ENCODE results near the gene DOP1B. TPM values are rescaled to one million over a fixed set of nuclear protein-coding genes. Genes with fewer than 3 reads are reported as not detected.

DOP1B gene
- total RNA-seq, 5 donors from 2014 or later (not counting 1 experiment from before 2014, with no cell fraction given): 18.4 to 26.3 (median 23.1) TPM

DNA sequence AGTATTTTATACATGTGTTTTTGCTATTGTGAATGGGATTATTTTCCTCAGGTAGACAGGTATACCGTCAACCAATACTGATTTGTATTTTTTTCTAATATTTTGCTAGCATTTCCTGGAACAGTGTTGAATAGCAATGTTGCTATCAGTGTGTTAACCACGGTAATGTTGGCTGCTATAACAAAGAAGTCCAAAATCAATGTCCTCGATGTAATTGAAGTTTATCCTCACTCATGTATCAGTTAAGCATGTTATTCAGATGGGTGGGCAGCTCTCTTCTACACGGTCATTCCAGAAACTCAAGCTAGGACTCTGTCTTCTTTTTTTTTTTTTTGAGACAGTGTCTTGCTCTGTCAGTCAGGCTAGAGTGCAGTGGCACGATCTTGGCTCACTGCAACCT is 24.3 kb downstream of the DOP1B start:
- H3K36me3 Mint-ChIP-seq: peaks cover 19% of the 10 kb centered on the region
- H3K27ac Mint-ChIP-seq: no peak overlapping the region
- H3K27ac ChIP-seq (ENCODE audit: low read length): no peak overlapping the region
- H3K27me3 ChIP-seq (replicated peaks in 1 of 2; ENCODE audit: control insufficient read depth in 2 of 2, extremely low read depth in 1 of 2, insufficient read depth in 2 of 2, low read length in 1 of 2): no peaks in the 10 kb centered on the region
- DNase-seq: no peak
- 100% methylated on average over 1 of the region's 5 CpGs for WGBS (ENCODE audit: insufficient coverage)
- no peak for ATAC-seq (replicated peaks in 1 of 4)
- no peaks in the 10 kb centered on the region for H3K9me3 ChIP-seq
- ChIA-PET POLR2A (no interaction called here), CTCF (no interaction called here)
- H3K27me3 Mint-ChIP-seq: no peaks in the 10 kb centered on the region
- H3K4me1 ChIP-seq (ENCODE audit: control insufficient read depth in 1 of 2, extremely low read depth in 1 of 2, insufficient read depth in 2 of 2, low read length in 2 of 2): peaks cover 6 to 8% of the 10 kb centered on the region in 2 experiments
- H3K36me3 ChIP-seq (ENCODE audit: control insufficient read depth in 2 of 2, extremely low read depth in 1 of 2, insufficient read depth in 1 of 2, low read length in 1 of 2): peaks cover 0 to 3% of the 10 kb centered on the region in 2 donors
- H3K4me1 Mint-ChIP-seq: peaks cover under 1 to 10% (median 2%) of the 10 kb centered on the region in 3 donors
- no peak overlapping the region for H3K4me3 ChIP-seq (ENCODE audit: control insufficient read depth in 1 of 2, extremely low read depth in 1 of 2, low read length in 1 of 2)
- no peak overlapping the region for H3K4me3 Mint-ChIP-seq
- H3K9me3 Mint-ChIP-seq: no peaks in the 10 kb centered on the region

DNA sequence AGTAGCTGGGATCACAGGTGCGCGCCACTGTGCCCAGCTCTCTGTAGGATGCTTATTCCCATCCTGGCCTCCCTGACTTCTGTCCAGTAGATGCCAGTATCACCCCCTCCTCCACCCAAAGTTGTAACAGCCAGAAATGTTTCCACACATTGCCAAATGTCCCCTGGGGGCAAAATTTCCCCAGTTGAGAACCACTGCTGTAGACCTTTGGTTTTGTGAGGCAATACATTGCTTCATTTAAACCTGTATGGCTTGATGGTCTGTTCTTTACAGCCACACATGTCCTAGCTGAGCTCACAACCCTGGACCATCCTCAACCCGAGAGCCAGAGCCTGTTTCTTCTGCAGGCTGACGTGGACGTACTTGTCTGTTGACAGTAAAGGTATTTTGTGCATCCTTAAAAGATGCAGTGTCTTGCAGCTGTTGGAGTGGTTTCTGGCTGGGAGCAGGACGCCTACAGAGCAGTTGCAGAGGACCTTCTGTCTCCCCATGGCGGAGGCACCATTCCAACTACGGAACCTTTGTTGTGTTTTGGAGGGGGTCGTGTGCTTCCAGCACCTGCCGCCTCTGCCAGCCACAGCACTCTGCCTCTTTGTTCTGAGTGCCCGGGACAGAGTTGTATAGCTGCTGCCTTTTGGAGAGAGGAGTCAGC is 26.6 kb downstream of the DOP1B start:
- H3K27me3 ChIP-seq (replicated peaks in 1 of 2; ENCODE audit: control insufficient read depth in 2 of 2, extremely low read depth in 1 of 2, insufficient read depth in 2 of 2, low read length in 1 of 2): no peaks in the 10 kb centered on the region
- Mint-ChIP-seq H3K4me1 (peaks cover 0 to 7% (median 2%) of the 10 kb centered on the region in 3 donors), H3K27ac (no peak overlapping the region), H3K36me3 (peaks cover 30% of the 10 kb centered on the region), H3K27me3 (no peaks in the 10 kb centered on the region), H3K9me3 (no peaks in the 10 kb centered on the region), H3K4me3 (no peak overlapping the region)
- 93% methylated on average over 6 of the region's 11 CpGs for WGBS (ENCODE audit: insufficient coverage)
- no peaks in the 10 kb centered on the region for H3K9me3 ChIP-seq
- peaks cover 3 to 4% of the 10 kb centered on the region in 2 donors for H3K36me3 ChIP-seq (ENCODE audit: control insufficient read depth in 2 of 2, extremely low read depth in 1 of 2, insufficient read depth in 1 of 2, low read length in 1 of 2)
- DNase-seq (no peak), ATAC-seq (replicated peaks in 1 of 4) (no peak)
- no peak overlapping the region for H3K4me3 ChIP-seq (ENCODE audit: control insufficient read depth in 1 of 2, extremely low read depth in 1 of 2, low read length in 1 of 2)
- peaks cover 0 to 8% of the 10 kb centered on the region in 2 experiments for H3K4me1 ChIP-seq (ENCODE audit: control insufficient read depth in 1 of 2, extremely low read depth in 1 of 2, insufficient read depth in 2 of 2, low read length in 2 of 2)
- no peak overlapping the region for H3K27ac ChIP-seq (ENCODE audit: low read length)
- CTCF ChIA-PET: no interaction called here
- POLR2A ChIA-PET: interaction anchor here in 1 of 2 donors (0.6 kb wide), 2 partner anchors 69 to 1328 kb away, joined by 3 read pairs; no protein-coding TSS in a partner anchor

DNA sequence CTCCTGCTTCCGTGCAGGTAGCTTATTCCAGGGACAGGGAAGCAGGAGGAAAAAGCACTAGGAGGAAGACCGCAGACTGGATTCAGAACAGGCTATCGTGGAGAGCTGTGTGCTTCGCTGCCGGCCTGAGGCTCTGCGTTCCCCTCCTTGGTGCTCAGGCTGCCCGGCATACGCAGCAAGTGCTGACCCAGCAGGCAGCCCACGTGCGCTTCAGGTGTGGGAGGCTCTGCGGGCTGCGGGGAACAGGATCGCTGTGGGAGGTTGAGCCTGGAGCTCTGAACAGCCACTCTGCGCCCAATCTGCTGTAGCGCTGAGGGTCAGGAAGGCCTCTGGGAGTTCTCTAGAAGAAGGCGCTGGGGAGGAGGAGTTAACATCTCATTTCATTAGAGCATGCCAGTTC is 27.9 kb downstream of the DOP1B start:
- Histone ChIP-seq H3K9me3 (no peaks in the 10 kb centered on the region), H3K27me3 (replicated peaks in 1 of 2; ENCODE audit: control insufficient read depth in 2 of 2, extremely low read depth in 1 of 2, insufficient read depth in 2 of 2, low read length in 1 of 2) (no peaks in the 10 kb centered on the region), H3K36me3 (ENCODE audit: control insufficient read depth in 2 of 2, extremely low read depth in 1 of 2, insufficient read depth in 1 of 2, low read length in 1 of 2) (peaks cover 3 to 4% of the 10 kb centered on the region in 2 donors), H3K4me3 (ENCODE audit: control insufficient read depth in 1 of 2, extremely low read depth in 1 of 2, low read length in 1 of 2) (no peak overlapping the region), H3K27ac (ENCODE audit: low read length) (no peak overlapping the region), H3K4me1 (ENCODE audit: control insufficient read depth in 1 of 2, extremely low read depth in 1 of 2, insufficient read depth in 2 of 2, low read length in 2 of 2) (peaks cover 2 to 14% of the 10 kb centered on the region in 2 experiments)
- Mint-ChIP-seq H3K9me3 (no peaks in the 10 kb centered on the region), H3K4me1 (peaks cover 6 to 12% (median 11%) of the 10 kb centered on the region in 3 donors), H3K36me3 (peaks cover 25% of the 10 kb centered on the region), H3K27ac (no peak overlapping the region), H3K27me3 (no peaks in the 10 kb centered on the region), H3K4me3 (no peak overlapping the region)
- no peak for ATAC-seq (replicated peaks in 1 of 4)
- ChIA-PET CTCF (no interaction called here), POLR2A (no interaction called here)
- WGBS (ENCODE audit: insufficient coverage): 93% methylated on average over 14 of the region's 16 CpGs
- no peak for DNase-seq

DNA sequence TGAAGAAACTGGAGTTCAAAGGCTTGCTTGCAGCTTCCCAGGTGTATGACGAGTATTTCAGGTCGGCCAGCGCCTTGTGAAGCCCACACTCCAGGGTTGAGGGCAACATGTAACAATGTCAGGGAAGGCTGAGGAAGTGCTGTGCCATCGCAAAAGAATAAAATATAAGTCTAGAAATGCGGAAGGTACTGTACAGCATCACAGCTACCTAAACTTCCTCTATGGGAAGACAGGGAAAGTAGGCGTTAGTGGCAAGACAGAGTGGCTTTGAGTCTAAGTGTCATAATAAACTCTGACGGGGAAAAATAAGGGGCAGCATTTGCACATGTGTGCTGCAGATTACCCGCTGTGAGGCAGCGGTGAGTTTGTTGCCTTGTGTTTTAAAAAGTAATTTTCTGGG is 28.9 kb downstream of the DOP1B start:
- CTCF ChIA-PET: interaction anchor here in 1 of 2 donors (0.7 kb wide), 1 partner anchor 172 kb away, joined by 3 read pairs; no protein-coding TSS in a partner anchor
- H3K4me3 Mint-ChIP-seq: no peak overlapping the region
- Histone ChIP-seq H3K9me3 (no peaks in the 10 kb centered on the region), H3K4me3 (ENCODE audit: control insufficient read depth in 1 of 2, extremely low read depth in 1 of 2, low read length in 1 of 2) (no peak overlapping the region), H3K4me1 (ENCODE audit: control insufficient read depth in 1 of 2, extremely low read depth in 1 of 2, insufficient read depth in 2 of 2, low read length in 2 of 2) (peaks cover 2 to 14% of the 10 kb centered on the region in 2 experiments), H3K27ac (ENCODE audit: low read length) (no peak overlapping the region), H3K27me3 (replicated peaks in 1 of 2; ENCODE audit: control insufficient read depth in 2 of 2, extremely low read depth in 1 of 2, insufficient read depth in 2 of 2, low read length in 1 of 2) (no peaks in the 10 kb centered on the region), H3K36me3 (ENCODE audit: control insufficient read depth in 2 of 2, extremely low read depth in 1 of 2, insufficient read depth in 1 of 2, low read length in 1 of 2) (peaks cover 3 to 4% of the 10 kb centered on the region in 2 donors)
- POLR2A ChIA-PET: no interaction called here
- no peaks in the 10 kb centered on the region for H3K27me3 Mint-ChIP-seq
- H3K27ac Mint-ChIP-seq: no peak overlapping the region
- DNase-seq: no peak
- peaks cover 25% of the 10 kb centered on the region for H3K36me3 Mint-ChIP-seq
- H3K4me1 Mint-ChIP-seq: peaks cover 6 to 12% (median 11%) of the 10 kb centered on the region in 3 donors
- no peaks in the 10 kb centered on the region for H3K9me3 Mint-ChIP-seq
- WGBS (ENCODE audit: insufficient coverage): 83% methylated on average over 3 of the region's 9 CpGs
- ATAC-seq (replicated peaks in 1 of 4): no peak

DNA sequence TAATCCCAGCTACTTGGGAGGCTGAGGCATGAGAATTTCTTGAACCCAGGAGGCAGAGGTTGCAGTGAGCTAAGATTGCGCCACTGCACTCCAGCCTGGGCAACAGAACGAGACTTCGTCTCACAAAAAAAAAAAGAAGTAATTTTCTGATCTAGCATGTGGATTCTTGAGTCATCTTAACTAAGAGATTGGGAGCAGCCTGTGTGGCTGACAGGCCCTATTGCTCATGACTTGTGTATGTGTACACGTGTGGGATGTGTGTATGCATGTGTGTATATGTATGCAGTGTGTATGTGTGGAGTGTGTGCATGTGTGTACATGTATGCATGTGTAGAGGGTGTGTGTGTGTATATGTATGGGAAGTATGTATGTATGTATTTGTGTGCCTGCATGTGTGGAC is 29.5 kb downstream of the DOP1B start:
- Mint-ChIP-seq H3K4me3 (no peak overlapping the region), H3K36me3 (peaks cover 27% of the 10 kb centered on the region), H3K27me3 (no peaks in the 10 kb centered on the region), H3K27ac (no peak overlapping the region), H3K9me3 (no peaks in the 10 kb centered on the region), H3K4me1 (peaks cover 6 to 12% (median 11%) of the 10 kb centered on the region in 3 donors)
- WGBS (ENCODE audit: insufficient coverage): 96% methylated on average over 4 of the region's 4 CpGs
- DNase-seq (no peak), ATAC-seq (replicated peaks in 1 of 4) (no peak)
- Histone ChIP-seq H3K27me3 (replicated peaks in 1 of 2; ENCODE audit: control insufficient read depth in 2 of 2, extremely low read depth in 1 of 2, insufficient read depth in 2 of 2, low read length in 1 of 2) (no peaks in the 10 kb centered on the region), H3K4me1 (ENCODE audit: control insufficient read depth in 1 of 2, extremely low read depth in 1 of 2, insufficient read depth in 2 of 2, low read length in 2 of 2) (peaks cover 2 to 14% of the 10 kb centered on the region in 2 experiments), H3K36me3 (ENCODE audit: control insufficient read depth in 2 of 2, extremely low read depth in 1 of 2, insufficient read depth in 1 of 2, low read length in 1 of 2) (peaks cover 3 to 4% of the 10 kb centered on the region in 2 donors), H3K4me3 (ENCODE audit: control insufficient read depth in 1 of 2, extremely low read depth in 1 of 2, low read length in 1 of 2) (no peak overlapping the region), H3K27ac (ENCODE audit: low read length) (no peak overlapping the region), H3K9me3 (no peaks in the 10 kb centered on the region)
- ChIA-PET CTCF (interaction anchor here in 1 of 2 donors (0.7 kb wide), 1 partner anchor 171 kb away, joined by 3 read pairs; no protein-coding TSS in a partner anchor), POLR2A (no interaction called here)

DNA sequence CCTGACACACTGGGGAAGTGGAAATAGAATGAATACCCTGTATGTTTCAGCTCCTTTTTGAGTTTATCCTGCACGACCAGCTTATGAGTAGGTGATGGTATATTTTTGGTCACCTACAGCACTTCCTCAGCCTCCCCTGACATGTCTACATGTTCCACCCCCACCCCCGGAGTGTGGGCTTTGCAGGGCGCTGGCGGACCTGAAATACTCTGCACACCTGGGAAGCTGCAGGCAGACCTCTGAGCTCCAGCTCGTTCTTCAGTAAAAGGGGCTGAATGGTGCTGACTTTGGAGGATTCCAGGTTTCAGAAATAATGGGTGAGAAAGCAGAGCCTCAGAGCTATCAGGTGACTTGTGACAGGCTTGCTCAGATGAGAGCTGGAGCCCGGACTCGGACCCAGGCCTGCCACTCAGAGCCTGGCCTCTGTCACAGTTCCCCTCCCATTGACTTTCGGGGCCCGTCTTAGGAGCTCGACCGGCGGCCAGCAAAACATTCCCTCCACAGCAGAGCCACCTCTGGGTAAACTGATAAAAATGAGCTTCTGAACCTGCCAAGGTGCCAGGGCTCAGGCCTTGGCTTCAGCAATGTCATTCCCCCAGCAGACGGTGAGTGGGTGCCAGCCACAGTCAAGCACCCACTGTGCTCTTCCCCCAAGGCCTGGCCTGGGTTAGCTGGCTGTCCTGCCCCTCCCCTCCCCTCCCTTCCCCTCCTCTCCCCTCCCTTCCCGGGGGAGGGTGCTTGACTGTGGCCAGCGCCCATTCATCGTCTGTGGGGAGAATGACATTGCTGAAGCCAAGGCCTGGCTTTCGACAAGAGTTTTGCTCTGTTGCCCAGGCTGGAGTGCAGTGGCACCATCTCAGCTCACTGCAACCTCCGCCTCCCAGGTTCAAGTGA is 30.1 kb downstream of the DOP1B start:
- Mint-ChIP-seq H3K9me3 (no peaks in the 10 kb centered on the region), H3K27me3 (no peaks in the 10 kb centered on the region), H3K27ac (no peak overlapping the region), H3K4me3 (no peak overlapping the region), H3K4me1 (peaks cover 6 to 11% (median 10%) of the 10 kb centered on the region in 3 donors), H3K36me3 (peaks cover 27% of the 10 kb centered on the region)
- Histone ChIP-seq H3K4me3 (ENCODE audit: control insufficient read depth in 1 of 2, extremely low read depth in 1 of 2, low read length in 1 of 2) (no peak overlapping the region), H3K4me1 (ENCODE audit: control insufficient read depth in 1 of 2, extremely low read depth in 1 of 2, insufficient read depth in 2 of 2, low read length in 2 of 2) (peaks cover 2 to 14% of the 10 kb centered on the region in 2 experiments), H3K27me3 (replicated peaks in 1 of 2; ENCODE audit: control insufficient read depth in 2 of 2, extremely low read depth in 1 of 2, insufficient read depth in 2 of 2, low read length in 1 of 2) (no peaks in the 10 kb centered on the region), H3K36me3 (ENCODE audit: control insufficient read depth in 2 of 2, extremely low read depth in 1 of 2, insufficient read depth in 1 of 2, low read length in 1 of 2) (peaks cover 3 to 4% of the 10 kb centered on the region in 2 donors), H3K27ac (ENCODE audit: low read length) (no peak overlapping the region), H3K9me3 (no peaks in the 10 kb centered on the region)
- ChIA-PET CTCF (no interaction called here), POLR2A (no interaction called here)
- 92% methylated on average over 9 of the region's 18 CpGs for WGBS (ENCODE audit: insufficient coverage)
- no peak for DNase-seq
- no peak for ATAC-seq (replicated peaks in 1 of 4)
